ENCODE results near the gene CALN1.

Gene CALN1

GRCh38 chr7:72159911-72160310 lies 252.2 kb downstream of the CALN1 start:
- H3K27ac ChIP-seq (ENCODE audit: extremely low read depth, low read depth, low read length): no peak overlapping the region
- ChIA-PET POLR2A (interaction anchor here (0.7 kb wide), 1 partner anchor 31 kb away, joined by 3 read pairs; no protein-coding TSS in a partner anchor), CTCF (no interaction called here)
- no peaks in the 10 kb centered on the region for H3K4me1 ChIP-seq (ENCODE audit: control insufficient read depth, insufficient read depth, low read length)
- H3K4me3 ChIP-seq (ENCODE audit: low read depth, low read length): no peak overlapping the region
- H3K9me3 ChIP-seq (ENCODE audit: control insufficient read depth, insufficient read depth, low read depth, low read length): no peaks in the 10 kb centered on the region
- H3K36me3 ChIP-seq (ENCODE audit: control insufficient read depth in 2 of 2, insufficient read depth in 1 of 2, low read length in 2 of 2): no peaks in the 10 kb centered on the region
- TF ChIP-seq YY2 (tag by site-specific recombination; IDR thresholded peaks at IDR 0.05) (no peak), ZNF768 (tag by site-specific recombination; IDR thresholded peaks at IDR 0.05) (no peak), ZNF26 (tag by site-specific recombination; IDR thresholded peaks at IDR 0.05) (no peak), ZNF560 (tag by site-specific recombination; IDR thresholded peaks at IDR 0.05; ENCODE audit: borderline replicate concordance) (no peak), ATF2 (tag by site-specific recombination; IDR thresholded peaks at IDR 0.05; ENCODE audit: low read depth) (no peak), YY1 (tag by site-specific recombination; IDR thresholded peaks at IDR 0.05) (no peak), ZBTB26 (tag by site-specific recombination; optimal IDR thresholded peaks at IDR 0.05) (no peak), ZEB2 (tag by site-specific recombination; IDR thresholded peaks at IDR 0.05) (no peak), OSR2 (tag by site-specific recombination; IDR thresholded peaks at IDR 0.05) (no peak), ZNF214 (tag by site-specific recombination; IDR thresholded peaks at IDR 0.05; ENCODE audit: borderline replicate concordance) (no peak), ZNF501 (tag by site-specific recombination; IDR thresholded peaks at IDR 0.05) (no peak), RBAK (tag by site-specific recombination; IDR thresholded peaks at IDR 0.05) (no peak), PBX3 (CRISPR knock-in tag; IDR thresholded peaks at IDR 0.05) (no peak), ZNF10 (tag by site-specific recombination; IDR thresholded peaks at IDR 0.05) (no peak), ZNF510 (tag by site-specific recombination; IDR thresholded peaks at IDR 0.05; ENCODE audit: insufficient replicate concordance) (no peak), ZNF146 (tag by site-specific recombination; IDR thresholded peaks at IDR 0.05) (no peak)

- H3K27ac ChIP-seq (ENCODE audit: extremely low read depth, low read depth, low read length): no peak overlapping the region
- ChIA-PET POLR2A (no interaction called here), CTCF (no interaction called here)
- no peaks in the 10 kb centered on the region for H3K36me3 ChIP-seq (ENCODE audit: control insufficient read depth in 2 of 2, insufficient read depth in 1 of 2, low read length in 2 of 2)
- no peak overlapping the region for H3K4me3 ChIP-seq (ENCODE audit: low read depth, low read length)
- H3K9me3 ChIP-seq (ENCODE audit: control insufficient read depth, insufficient read depth, low read depth, low read length): no peaks in the 10 kb centered on the region
- H3K4me1 ChIP-seq (ENCODE audit: control insufficient read depth, insufficient read depth, low read length): no peaks in the 10 kb centered on the region
- TF ChIP-seq ZNF555 (tag by site-specific recombination; conservative IDR thresholded peaks at IDR 0.05): no peak
Measured at GRCh38 chr7:72156671-72157070, 255.5 kb downstream of the CALN1 start.

GRCh38 chr7:72153132-72153512 lies 259.0 kb downstream of the CALN1 start:
- no peak overlapping the region for H3K4me3 ChIP-seq (ENCODE audit: low read depth, low read length)
- CTCF ChIA-PET: no interaction called here
- no peak overlapping the region for H3K27ac ChIP-seq (ENCODE audit: extremely low read depth, low read depth, low read length)
- no peaks in the 10 kb centered on the region for H3K9me3 ChIP-seq (ENCODE audit: control insufficient read depth, insufficient read depth, low read depth, low read length)
- H3K4me1 ChIP-seq (ENCODE audit: control insufficient read depth, insufficient read depth, low read length): no peaks in the 10 kb centered on the region
- POLR2A ChIA-PET: no interaction called here
- no peaks in the 10 kb centered on the region for H3K36me3 ChIP-seq (ENCODE audit: control insufficient read depth in 2 of 2, insufficient read depth in 1 of 2, low read length in 2 of 2)
- TF ChIP-seq ZBTB11 (tag by site-specific recombination; conservative IDR thresholded peaks at IDR 0.05; ENCODE audit: low read depth): no peak
- TF ChIP-seq KLF16 (tag by site-specific recombination; IDR thresholded peaks at IDR 0.05): no peak
- TF ChIP-seq SETDB1 (IDR thresholded peaks at IDR 0.05; ENCODE audit: insufficient read length, low read length): no peak
- no peak for TF ChIP-seq ZNF664 (tag by site-specific recombination; IDR thresholded peaks at IDR 0.05)
- no peak for TF ChIP-seq ZEB2 (tag by site-specific recombination; IDR thresholded peaks at IDR 0.05)
- TF ChIP-seq ZNF558 (tag by site-specific recombination; IDR thresholded peaks at IDR 0.05): no peak
- TF ChIP-seq ATF2 (tag by site-specific recombination; IDR thresholded peaks at IDR 0.05; ENCODE audit: low read depth): no peak
